Panc1 (cell line): ENCODE data around the gene DAPK1.

Source experiments
- POLR2AphosphoS5 ChIP-seq: IDR thresholded peaks from 2 replicates; pipeline ENCODE4 v1.6.1; 2012; ENCODE audit warnings: mild to moderate bottlenecking, low read depth, low read length, moderate library complexity
- REST ChIP-seq, 2 experiments: IDR thresholded peaks; 2 replicates each; pipeline ENCODE4 v1.6.1; 2011 to 2012; ENCODE audit warnings: low read depth in 2 of 2, control low read depth in 1 of 2, low read length in 1 of 2, mild to moderate bottlenecking in 1 of 2, moderate library complexity in 1 of 2; ENCODE audit not compliant: insufficient read depth in 1 of 2
- SIN3A ChIP-seq: IDR thresholded peaks from 2 replicates; pipeline ENCODE4 v1.6.1; 2012; ENCODE audit warnings: low read depth, mild to moderate bottlenecking, low read length, moderate library complexity, borderline replicate concordance; ENCODE audit not compliant: insufficient read depth
- TF ChIP-seq, protein P1 (sequence below): fragments of 450-650 bp; IDR thresholded peaks from 2 replicates; pipeline ENCODE4 v1.5.1; 2017; ENCODE audit warnings: mild to moderate bottlenecking

- TF ChIP-seq, protein P1, sequence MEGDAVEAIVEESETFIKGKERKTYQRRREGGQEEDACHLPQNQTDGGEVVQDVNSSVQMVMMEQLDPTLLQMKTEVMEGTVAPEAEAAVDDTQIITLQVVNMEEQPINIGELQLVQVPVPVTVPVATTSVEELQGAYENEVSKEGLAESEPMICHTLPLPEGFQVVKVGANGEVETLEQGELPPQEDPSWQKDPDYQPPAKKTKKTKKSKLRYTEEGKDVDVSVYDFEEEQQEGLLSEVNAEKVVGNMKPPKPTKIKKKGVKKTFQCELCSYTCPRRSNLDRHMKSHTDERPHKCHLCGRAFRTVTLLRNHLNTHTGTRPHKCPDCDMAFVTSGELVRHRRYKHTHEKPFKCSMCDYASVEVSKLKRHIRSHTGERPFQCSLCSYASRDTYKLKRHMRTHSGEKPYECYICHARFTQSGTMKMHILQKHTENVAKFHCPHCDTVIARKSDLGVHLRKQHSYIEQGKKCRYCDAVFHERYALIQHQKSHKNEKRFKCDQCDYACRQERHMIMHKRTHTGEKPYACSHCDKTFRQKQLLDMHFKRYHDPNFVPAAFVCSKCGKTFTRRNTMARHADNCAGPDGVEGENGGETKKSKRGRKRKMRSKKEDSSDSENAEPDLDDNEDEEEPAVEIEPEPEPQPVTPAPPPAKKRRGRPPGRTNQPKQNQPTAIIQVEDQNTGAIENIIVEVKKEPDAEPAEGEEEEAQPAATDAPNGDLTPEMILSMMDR: no peak
- TF ChIP-seq REST (IDR thresholded peaks at IDR 0.05; ENCODE audit: insufficient read depth in 1 of 2, low read depth in 2 of 2, low read length in 1 of 2) (no peak), POLR2AphosphoS5 (no peak), SIN3A (no peak)
These were observed 236.4 kb downstream of the DAPK1 start for GRCh38 chr9:87734106-87734505.
